Suppressor macrophage treated with lipopolysaccharide for 1 hour (primary cell): ENCODE measurements around the gene HOGA1.
"Not testable (repeated sequence)": the region's sequence is repeated elsewhere in the genome, so short reads cannot be mapped to it uniquely, and the experiment has no call there.

Experiments
- DNase-seq, 3 donors: peaks; one replicate each; pipeline ENCODE4 v3.0.0-alpha.2; 2020 to 2022

Gene HOGA1

GRCh38 chr10:97555541-97555940 is 28.6 kb upstream of the HOGA1 start:
- DNase-seq, result not testable (repeated sequence)

GRCh38 chr10:97560731-97561381 is 23.3 kb upstream of the HOGA1 start:
- not testable (repeated sequence) for DNase-seq

- not testable (repeated sequence) for DNase-seq
Measured at GRCh38 chr10:97561386-97562077, 22.7 kb upstream of the HOGA1 start.

- not testable (repeated sequence) for DNase-seq
Measured at GRCh38 chr10:97562329-97562728, 21.9 kb upstream of the HOGA1 start.

GRCh38 chr10:97563337-97563736 is 20.9 kb upstream of the HOGA1 start:
- no peak for DNase-seq

GRCh38 chr10:97564776-97565175 is 19.4 kb upstream of the HOGA1 start:
- no peak for DNase-seq

- DNase-seq, result no peak
Measured at GRCh38 chr10:97566336-97566996, 17.7 kb upstream of the HOGA1 start.

GRCh38 chr10:97567891-97568290 is 16.3 kb upstream of the HOGA1 start:
- DNase-seq, result no peak

- no peak for DNase-seq
Measured at GRCh38 chr10:97570146-97570788, 13.9 kb upstream of the HOGA1 start.

GRCh38 chr10:97570789-97571471 is 13.3 kb upstream of the HOGA1 start:
- no peak for DNase-seq

- DNase-seq, result no peak
Measured at GRCh38 chr10:97571622-97572021, 12.6 kb upstream of the HOGA1 start.

GRCh38 chr10:97572214-97572989 is 11.8 kb upstream of the HOGA1 start, which contains the start of gene ANKRD2:
Gene ANKRD2, plus strand, starts transcription at chr10:97572779. Its CDS starts 10 bp downstream, at chr10:97572789.
- peak; percentile 71 to 89 (median 88) for DNase-seq

- peak; percentile 55 to 79 (median 79) for DNase-seq
Measured at GRCh38 chr10:97573021-97573420, 11.2 kb upstream of the HOGA1 start.

- no peak for DNase-seq
Measured at GRCh38 chr10:97573672-97574071, 10.5 kb upstream of the HOGA1 start.

- DNase-seq, result peak; percentile 31 to 37 (median 32)
Measured at GRCh38 chr10:97574374-97575126, 9.6 kb upstream of the HOGA1 start.

GRCh38 chr10:97575127-97575668 is 9.0 kb upstream of the HOGA1 start:
- DNase-seq, result no peak

- not testable (repeated sequence) for DNase-seq
Measured at GRCh38 chr10:97576487-97576886, 7.7 kb upstream of the HOGA1 start.

GRCh38 chr10:97577701-97578100 is 6.5 kb upstream of the HOGA1 start:
- DNase-seq, result no peak

- DNase-seq, result peak in 1 of 3 donors; percentile 7
Measured at GRCh38 chr10:97578171-97578844, 5.9 kb upstream of the HOGA1 start.
